Measurements from ENCODE around the gene EIF3A.

DNA sequence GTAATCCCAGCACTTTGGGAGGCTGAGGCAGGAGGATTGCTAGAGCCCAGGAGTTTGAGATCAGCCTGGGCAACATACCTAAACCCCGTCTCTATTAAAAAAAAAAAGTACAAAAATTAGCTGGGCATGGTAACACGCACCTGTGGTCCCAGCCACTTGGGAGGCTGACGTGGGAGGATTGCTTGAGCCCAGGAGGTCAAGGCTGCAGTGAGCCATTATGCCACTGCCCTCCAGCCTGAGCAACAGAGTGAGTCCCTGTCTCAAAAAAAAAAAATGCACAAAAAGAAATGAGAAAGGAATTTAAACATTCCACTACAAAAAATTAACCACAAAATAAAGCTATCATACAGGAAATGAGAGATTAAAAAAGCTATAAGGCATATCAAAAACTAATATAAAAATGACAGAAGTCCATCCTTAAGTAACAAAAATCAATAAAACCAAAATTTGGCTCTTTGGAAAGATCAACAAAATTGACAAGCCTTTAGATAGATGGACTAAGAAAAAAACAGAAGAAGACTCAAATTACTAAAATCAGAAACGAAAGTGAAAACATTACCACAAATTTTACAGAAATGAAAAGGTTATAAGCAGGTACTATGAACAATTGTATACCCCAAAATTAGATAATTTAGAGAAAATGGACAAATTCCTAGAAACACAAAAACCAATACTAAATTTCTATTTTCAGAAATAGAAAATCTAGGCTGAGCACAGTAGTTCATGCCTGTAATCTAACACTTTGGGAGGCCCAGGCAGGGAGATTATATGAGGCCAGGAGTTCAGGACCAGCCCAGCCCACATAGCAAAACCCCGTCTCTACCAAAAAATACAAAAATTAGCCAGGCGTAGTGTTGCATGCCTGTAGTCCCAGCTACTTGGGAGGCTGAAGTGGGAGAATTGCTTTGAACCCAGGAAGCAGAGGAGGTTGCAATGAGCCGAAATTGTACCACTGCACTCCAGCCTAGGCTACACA is 93.5 kb downstream of the EIF3A start:
- TF ChIP-seq CTCF (IDR thresholded peaks at IDR 0.05) (no peak), POLR2A (IDR thresholded peaks at IDR 0.05) (no peak)

All from testis (tissue), 2 donors.